Neural cell (in vitro differentiated cells): Measurements from ENCODE around the gene BTAF1. TPM values are rescaled to one million over a fixed set of nuclear protein-coding genes. Genes with fewer than 3 reads are reported as not detected.

ENCODE experiments used
- H2AFZ ChIP-seq: fragments of 200-600, 300-800 bp; sonication (generic), shearing (Covaris generic); 2 replicates; pipeline ENCODE4 v1.6.0; 2014; ENCODE audit warnings: low read depth, mild to moderate bottlenecking, antibody characterized with exemption, low read length, moderate library complexity
- H3F3A ChIP-seq: fragments of 200-600 bp; shearing (Covaris generic); 2 replicates; pipeline ENCODE4 v1.6.1; 2016; ENCODE audit warnings: mild to moderate bottlenecking, moderate library complexity, mixed read lengths, antibody characterized with exemption, low read length; ENCODE audit not compliant: insufficient read depth, poor library complexity, severe bottlenecking
- H3K27ac ChIP-seq: fragments of 200-600, 300-800 bp; sonication (generic), shearing (Covaris generic); 2 replicates; pipeline ENCODE4 v1.5.1; 2014; ENCODE audit warnings: mild to moderate bottlenecking, low read length, moderate library complexity
- H3K27me3 ChIP-seq: fragments of 300-800, 200-600 bp; sonication (generic), shearing (Covaris generic); 2 replicates; pipeline ENCODE4 v1.6.0; 2014; ENCODE audit warnings: mild to moderate bottlenecking, low read depth, low read length, moderate library complexity; ENCODE audit not compliant: insufficient read depth
- H3K36me3 ChIP-seq: fragments of 300-800, 200-600 bp; sonication (generic), shearing (Covaris generic); 2 replicates; pipeline ENCODE4 v1.5.1; 2014; ENCODE audit warnings: mild to moderate bottlenecking, antibody characterized with exemption, low read length, moderate library complexity; ENCODE audit not compliant: insufficient read depth
- H3K4me2 ChIP-seq: fragments of 300-800, 200-600 bp; sonication (generic), shearing (Covaris generic); 2 replicates; pipeline ENCODE4 v1.6.0; 2014; ENCODE audit warnings: mild to moderate bottlenecking, low read length
- H3K4me3 ChIP-seq: fragments of 300-800, 200-600 bp; sonication (generic), shearing (Covaris generic); 2 replicates; pipeline ENCODE4 v1.5.1; 2014; ENCODE audit warnings: mild to moderate bottlenecking, low read length, moderate library complexity
- H3K79me2 ChIP-seq: fragments of 200-600 bp; shearing (Covaris generic); replicated peaks from 2 replicates; pipeline ENCODE4 v1.6.0; 2014; ENCODE audit warnings: mild to moderate bottlenecking, low read length, moderate library complexity; ENCODE audit not compliant: insufficient read depth
- H3K9ac ChIP-seq: fragments of 300-800, 200-600 bp; sonication (generic), shearing (Covaris generic); 2 replicates; pipeline ENCODE4 v1.6.1; 2016; ENCODE audit warnings: mild to moderate bottlenecking, low read length, mixed read lengths
- H3K9me2 ChIP-seq: fragments of 200-600 bp; shearing (Covaris generic); 2 replicates; pipeline ENCODE4 v1.6.1; 2016; ENCODE audit warnings: mild to moderate bottlenecking, low read length, mixed read lengths; ENCODE audit not compliant: insufficient read depth
- H3K9me3 ChIP-seq: fragments of 200-600, 300-800 bp; sonication (generic), shearing (Covaris generic); 2 replicates; pipeline ENCODE4 v1.6.1; 2016; ENCODE audit warnings: mild to moderate bottlenecking, mixed run types, low read length, moderate library complexity, mixed read lengths
- H4K20me1 ChIP-seq: fragments of 200-600 bp; shearing (Covaris generic); 2 replicates; pipeline ENCODE4 v1.6.1; 2016; ENCODE audit warnings: mild to moderate bottlenecking, mixed run types; ENCODE audit not compliant: insufficient read depth
- CTCF ChIP-seq: fragments of 450-650 bp; IDR thresholded peaks from 2 replicates; pipeline ENCODE4 v1.5.1; 2014; ENCODE audit warnings: antibody characterized with exemption, mild to moderate bottlenecking, moderate library complexity; ENCODE audit not compliant: poor library complexity, severe bottlenecking
- EP300 ChIP-seq: fragments of 450-650 bp; conservative IDR thresholded peaks from 2 replicates; pipeline ENCODE4 v1.6.1; 2014; ENCODE audit warnings: antibody characterized with exemption, mild to moderate bottlenecking, moderate library complexity; ENCODE audit not compliant: poor library complexity, severe bottlenecking
- EZH2 ChIP-seq: fragments of 200-600, 300-800 bp; shearing (Covaris generic), sonication (generic); IDR thresholded peaks from 2 replicates; pipeline ENCODE4 v1.6.1; 2014; ENCODE audit warnings: antibody characterized with exemption, low read length, borderline replicate concordance, mild to moderate bottlenecking; ENCODE audit not compliant: insufficient read depth, poor library complexity, severe bottlenecking
- MXI1 ChIP-seq: fragments of 450-650 bp; conservative IDR thresholded peaks from 2 replicates; pipeline ENCODE4 v1.6.1; 2014; ENCODE audit warnings: antibody characterized with exemption, mild to moderate bottlenecking; ENCODE audit not compliant: poor library complexity, severe bottlenecking
- POLR2AphosphoS5 ChIP-seq: IDR thresholded peaks from 2 replicates; pipeline ENCODE4 v1.6.1; 2012
- RAD21 ChIP-seq: fragments of 450-650 bp; conservative IDR thresholded peaks from 2 replicates; pipeline ENCODE4 v1.6.1; 2014; ENCODE audit warnings: antibody characterized with exemption, mild to moderate bottlenecking, moderate library complexity
- REST ChIP-seq: IDR thresholded peaks from 2 replicates; pipeline ENCODE4 v1.6.1; 2012; ENCODE audit warnings: borderline replicate concordance
- SMC3 ChIP-seq: fragments of 450-650 bp; conservative IDR thresholded peaks from 2 replicates; pipeline ENCODE4 v1.6.1; 2014; ENCODE audit warnings: antibody characterized with exemption, mild to moderate bottlenecking, moderate library complexity; ENCODE audit not compliant: poor library complexity
- TAF1 ChIP-seq: IDR thresholded peaks from 2 replicates; pipeline ENCODE4 v1.6.1; 2012; ENCODE audit warnings: low read depth
- polyA plus RNA-seq: library from polyadenylated mRNA; depleted of rRNA; stranded (reverse); fragments of >200 nt; gene quantifications from 2 replicates; pipeline ENCODE4 v1.2.3, GENCODE V29; 2014

The BTAF1 gene
- polyA plus RNA-seq, 1 donor from 2014 or later = 69.4 TPM

GRCh38 chr10:91897421-91897820, 26.1 kb upstream of the BTAF1 start:
- no peaks in the 10 kb centered on the region for H3K36me3 ChIP-seq
- H3K9me2 ChIP-seq = no peaks in the 10 kb centered on the region
- no peaks in the 10 kb centered on the region for H3K79me2 ChIP-seq
- no peak overlapping the region for H3K27ac ChIP-seq
- H4K20me1 ChIP-seq = no peaks in the 10 kb centered on the region
- no peak overlapping the region for H3K9ac ChIP-seq
- TF ChIP-seq EP300 (no peak), POLR2AphosphoS5 (no peak), RAD21 (no peak), MXI1 (no peak), EZH2 (no peak), REST (no peak), TAF1 (no peak), CTCF (no peak), SMC3 (no peak)
- no peaks in the 10 kb centered on the region for H3F3A ChIP-seq
- no peak overlapping the region for H3K4me2 ChIP-seq
- H3K4me3 ChIP-seq = no peak overlapping the region
- no peaks in the 10 kb centered on the region for H3K27me3 ChIP-seq
- H3K9me3 ChIP-seq = no peaks in the 10 kb centered on the region
- no peak overlapping the region for H2AFZ ChIP-seq

GRCh38 chr10:91901784-91902677, 21.5 kb upstream of the BTAF1 start:
- Histone ChIP-seq H3K9ac (no peak overlapping the region), H3K4me2 (no peak overlapping the region)

More at GRCh38 chr10:91901784-91902677, 21.5 kb upstream of the BTAF1 start:
- H2AFZ ChIP-seq = no peak overlapping the region
- no peaks in the 10 kb centered on the region for H3F3A ChIP-seq
- no peaks in the 10 kb centered on the region for H3K9me3 ChIP-seq
- H4K20me1 ChIP-seq = no peaks in the 10 kb centered on the region
- H3K4me3 ChIP-seq = no peak overlapping the region
- H3K27ac ChIP-seq = no peak overlapping the region
- TF ChIP-seq CTCF (no peak), EP300 (no peak), TAF1 (no peak), RAD21 (no peak), MXI1 (no peak), REST (no peak), SMC3 (no peak), EZH2 (no peak), POLR2AphosphoS5 (no peak)
- no peaks in the 10 kb centered on the region for H3K36me3 ChIP-seq
- no peaks in the 10 kb centered on the region for H3K27me3 ChIP-seq
- peaks cover 2% of the 10 kb centered on the region for H3K79me2 ChIP-seq
- H3K9me2 ChIP-seq = no peaks in the 10 kb centered on the region
